H9 (cell line): Measurements from ENCODE around the gene ELOVL4. TPM values are rescaled to one million over a fixed set of nuclear protein-coding genes. Genes with fewer than 3 reads are reported as not detected.

Experiments used
- DNase-seq: peaks from one replicate; pipeline ENCODE4 v3.0.0-alpha.2; 2017
- H2AFZ ChIP-seq: one replicate; pipeline ENCODE4 v1.6.1; 2013; ENCODE audit warnings: mild to moderate bottlenecking, low read length, control low read depth, moderate library complexity
- H2AK5ac ChIP-seq: 2 replicates; pipeline ENCODE4 v1.6.1; 2013; ENCODE audit warnings: low read length, control low read depth, mixed read lengths; ENCODE audit not compliant: insufficient read length
- H2BK120ac ChIP-seq: one replicate; pipeline ENCODE4 v1.6.1; 2013; ENCODE audit warnings: low read depth, mild to moderate bottlenecking, low read length, control low read depth, inconsistent platforms; ENCODE audit not compliant: poor library complexity, severe bottlenecking
- H2BK12ac ChIP-seq: 2 replicates; pipeline ENCODE4 v1.6.1; 2013; ENCODE audit warnings: low read length, control low read depth, mixed read lengths, low read depth; ENCODE audit not compliant: insufficient read length
- H2BK15ac ChIP-seq: 2 replicates; pipeline ENCODE4 v1.6.1; 2013; ENCODE audit warnings: low read depth, low read length, control low read depth
- H2BK20ac ChIP-seq: one replicate; pipeline ENCODE4 v1.6.1; 2013; ENCODE audit warnings: low read depth, mild to moderate bottlenecking, low read length, control low read depth, inconsistent platforms; ENCODE audit not compliant: poor library complexity, severe bottlenecking
- H2BK5ac ChIP-seq: 2 replicates; pipeline ENCODE4 v1.6.1; 2013; ENCODE audit warnings: low read length, control low read depth, mixed read lengths; ENCODE audit not compliant: insufficient read length
- H3K14ac ChIP-seq: 2 replicates; pipeline ENCODE4 v1.6.1; 2013; ENCODE audit warnings: low read length, control low read depth; ENCODE audit not compliant: insufficient read depth
- H3K18ac ChIP-seq: 2 replicates; pipeline ENCODE4 v1.6.1; 2013; ENCODE audit warnings: low read depth, mild to moderate bottlenecking, mixed read lengths, low read length, control low read depth; ENCODE audit not compliant: insufficient read length
- H3K23ac ChIP-seq: 2 replicates; pipeline ENCODE4 v1.6.1; 2013; ENCODE audit warnings: low read length, control low read depth, mixed read lengths, low read depth; ENCODE audit not compliant: insufficient read length
- H3K23me2 ChIP-seq: 2 replicates; pipeline ENCODE4 v1.6.1; 2013; ENCODE audit warnings: low read depth, mild to moderate bottlenecking, mixed read lengths, low read length, control low read depth; ENCODE audit not compliant: insufficient read length, poor library complexity, severe bottlenecking
- H3K27ac ChIP-seq: 2 replicates; pipeline ENCODE4 v1.5.1; 2013; ENCODE audit warnings: low read length, control low read depth, mixed read lengths, low read depth; ENCODE audit not compliant: insufficient read length
- H3K27me3 ChIP-seq: 2 replicates; pipeline ENCODE4 v1.6.1; 2013; ENCODE audit warnings: low read length, control low read depth, inconsistent platforms; ENCODE audit not compliant: insufficient read depth
- H3K4ac ChIP-seq: 2 replicates; pipeline ENCODE4 v1.6.1; 2013; ENCODE audit warnings: low read depth, mild to moderate bottlenecking, control low read depth, inconsistent platforms, low read length, moderate library complexity
- H3K4me1 ChIP-seq: 2 replicates; pipeline ENCODE4 v1.6.1; 2013; ENCODE audit warnings: low read length, control low read depth, inconsistent platforms; ENCODE audit not compliant: insufficient read depth
- H3K4me2 ChIP-seq: 2 replicates; pipeline ENCODE4 v1.6.1; 2013; ENCODE audit warnings: low read length, control low read depth, mixed read lengths; ENCODE audit not compliant: insufficient read length, insufficient read depth
- H3K56ac ChIP-seq: 2 replicates; pipeline ENCODE4 v1.6.1; 2013; ENCODE audit warnings: low read depth, mild to moderate bottlenecking, mixed read lengths, low read length, control low read depth; ENCODE audit not compliant: insufficient read length
- H3K79me1 ChIP-seq: 2 replicates; pipeline ENCODE4 v1.6.1; 2013; ENCODE audit warnings: low read depth, mild to moderate bottlenecking, moderate library complexity, low read length, control low read depth, inconsistent platforms; ENCODE audit not compliant: insufficient read depth, poor library complexity, severe bottlenecking
- H3K79me2 ChIP-seq: 2 replicates; pipeline ENCODE4 v1.6.1; 2013; ENCODE audit warnings: low read length, control low read depth, inconsistent platforms; ENCODE audit not compliant: insufficient read depth
- H3K9ac ChIP-seq: 2 replicates; pipeline ENCODE4 v1.6.1; 2013; ENCODE audit warnings: low read length, control low read depth, mixed read lengths; ENCODE audit not compliant: insufficient read length; ENCODE audit errors: extremely low read depth
- H3K9me3 ChIP-seq: one replicate; pipeline ENCODE4 v1.6.1; 2013; ENCODE audit warnings: low read depth, low read length, inconsistent platforms; ENCODE audit not compliant: control insufficient read depth
- H3T11ph ChIP-seq: one replicate; pipeline ENCODE4 v1.6.1; 2013; ENCODE audit warnings: mild to moderate bottlenecking, low read length, control low read depth, inconsistent platforms
- H4K20me1 ChIP-seq: one replicate; pipeline ENCODE4 v1.6.1; 2013; ENCODE audit not compliant: control insufficient read depth, insufficient read length, insufficient read depth
- H4K5ac ChIP-seq: 2 replicates; pipeline ENCODE4 v1.6.1; 2013; ENCODE audit warnings: low read depth, mild to moderate bottlenecking, mixed read lengths, low read length, control low read depth; ENCODE audit not compliant: insufficient read length
- H4K8ac ChIP-seq: replicated peaks from 2 replicates; pipeline ENCODE4 v1.6.1; 2013; ENCODE audit warnings: low read length, control low read depth, mixed read lengths, low read depth; ENCODE audit not compliant: insufficient read length
- H4K91ac ChIP-seq: 2 replicates; pipeline ENCODE4 v1.6.1; 2013; ENCODE audit warnings: low read depth, mild to moderate bottlenecking, moderate library complexity, mixed read lengths, low read length, control low read depth; ENCODE audit not compliant: insufficient read length
- H3K27ac Mint-ChIP-seq, 3 experiments: 2 replicates in 2 of 3; 3 replicates in 1 of 3; pipeline ENCODE4 v1.8.0; 2020 to 2021; ENCODE audit warnings: mixed read lengths in 3 of 3, mild to moderate bottlenecking in 1 of 3, moderate library complexity in 1 of 3
- H3K27me3 Mint-ChIP-seq: 2 replicates; pipeline ENCODE4 v1.8.0; 2021; ENCODE audit warnings: low read depth, mild to moderate bottlenecking, moderate library complexity, mixed read lengths
- H3K36me3 Mint-ChIP-seq, 3 experiments: 2 replicates in 2 of 3; 3 replicates in 1 of 3; pipeline ENCODE4 v1.8.0; 2020 to 2021; ENCODE audit warnings: low read depth in 3 of 3, mixed read lengths in 3 of 3; ENCODE audit not compliant: insufficient read depth in 1 of 3
- H3K4me1 Mint-ChIP-seq, 2 experiments: 2 replicates each; pipeline ENCODE4 v1.8.0; 2020; ENCODE audit warnings: mixed read lengths in 2 of 2
- H3K4me3 Mint-ChIP-seq, 2 experiments: 2 replicates in 1 of 2; 3 replicates in 1 of 2; pipeline ENCODE4 v1.8.0; 2020 to 2021; ENCODE audit warnings: mild to moderate bottlenecking in 2 of 2, mixed read lengths in 2 of 2, moderate library complexity in 1 of 2
- H3K9me3 Mint-ChIP-seq, 2 experiments: 2 replicates in 1 of 2; 3 replicates in 1 of 2; pipeline ENCODE4 v1.8.0; 2020; ENCODE audit warnings: mild to moderate bottlenecking in 2 of 2, mixed read lengths in 2 of 2, moderate library complexity in 1 of 2
- CTCF ChIP-seq: fragments of 200-600 bp; sonication (generic); conservative IDR thresholded peaks from 3 replicates; pipeline ENCODE4 v1.8.0; 2021; ENCODE audit warnings: antibody characterized with exemption, mild to moderate bottlenecking
- total RNA-seq: library from RNA; stranded (reverse); gene quantifications from 2 replicates; pipeline ENCODE4 v1.2.1, GENCODE V29; 2021

Gene ELOVL4
- total RNA-seq, 1 experiment from 2014 or later = 10.1 TPM

GRCh38 chr6:79993911-79994309, 46.6 kb upstream of the ELOVL4 start:
- Mint-ChIP-seq H3K4me1 (peaks cover 20 to 22% of the 10 kb centered on the region in 2 experiments), H3K36me3 (peaks cover 0 to 10% (median 3%) of the 10 kb centered on the region in 3 experiments; a peak in 2 of 7 replicates), H3K9me3 (peaks cover 6 to 9% of the 10 kb centered on the region in 2 experiments; a peak in 4 of 5 replicates), H3K4me3 (0 out of 5 replicates have a peak overlapping the region, but pooled peaks of 1 of the 2 experiments have one; percentile 22), H3K27ac (peak overlapping the region in 1 of 3 experiments; percentile 77; a peak in 2 of 7 replicates), H3K27me3 (peaks cover 2% of the 10 kb centered on the region; the same call in 1 of the 2 replicates)
- no peak overlapping the region for H2BK15ac ChIP-seq
- H2BK20ac ChIP-seq = no peak overlapping the region
- peak overlapping the region; percentile 62 for H4K91ac ChIP-seq
- H4K20me1 ChIP-seq = no peaks in the 10 kb centered on the region
- no peak overlapping the region for H3K18ac ChIP-seq
- no peak overlapping the region for H2AK5ac ChIP-seq
- no peak for TF ChIP-seq CTCF
- H3K9me3 ChIP-seq = no peaks in the 10 kb centered on the region
- H3K79me1 ChIP-seq = no peaks in the 10 kb centered on the region
- H3K14ac ChIP-seq = peak overlapping the region; percentile 78; the same call in 1 of the 2 replicates
- no peaks in the 10 kb centered on the region for H3K27me3 ChIP-seq
- H3K79me2 ChIP-seq = no peaks in the 10 kb centered on the region
- no peaks in the 10 kb centered on the region for H3K23me2 ChIP-seq
- no peak overlapping the region for H3K23ac ChIP-seq
- H3K4me2 ChIP-seq = peak overlapping the region; percentile 36
- H4K5ac ChIP-seq = no peak overlapping the region
- no peak overlapping the region for H2BK120ac ChIP-seq
- no peak overlapping the region for H3K9ac ChIP-seq
- H2BK12ac ChIP-seq = no peak overlapping the region
- no peak overlapping the region for H3K27ac ChIP-seq
- H3K56ac ChIP-seq = no peak overlapping the region
- H2BK5ac ChIP-seq = no peak overlapping the region
- H2AFZ ChIP-seq = peak overlapping the region; percentile 60
- no peak overlapping the region for H3T11ph ChIP-seq
- no peak for DNase-seq
- H3K4me1 ChIP-seq = peaks cover 7% of the 10 kb centered on the region
- H3K4ac ChIP-seq = no peak overlapping the region
- H4K8ac ChIP-seq = no peak overlapping the region
